KBM-7 (cell line): ENCODE data around the gene SLC6A16.
"Not testable (repeated sequence)": the region's sequence is repeated elsewhere in the genome, so short reads cannot be mapped to it uniquely, and the experiment has no call there.

Experiments used
- DNase-seq: peaks from one replicate; pipeline ENCODE4 v3.0.0-alpha.2; 2015
- in situ Hi-C: fragments of 300-500 bp; cut with MboI; formaldehyde crosslinking; loops from 2 replicates; pipeline ENCODE4 v1.14.3; 2020; ENCODE audit warnings: low sequenced_read_pairs, low pct_unique_long_range_greater_than_20kb, mixed read lengths

Gene SLC6A16

GRCh38 chr19:49289286-49289685, 35.7 kb downstream of the SLC6A16 start:
- in situ Hi-C loops, DNase-seq: not testable (repeated sequence)

- in situ Hi-C loops, DNase-seq: not testable (repeated sequence)
Measured at GRCh38 chr19:49288205-49288604, 36.8 kb downstream of the SLC6A16 start.

- in situ Hi-C loops: no loop called here
- no peak for DNase-seq
Measured at GRCh38 chr19:49287141-49287770, 37.7 kb downstream of the SLC6A16 start.

GRCh38 chr19:49282184-49282583, 42.8 kb downstream of the SLC6A16 start:
- DNase-seq: no peak
- in situ Hi-C loops: no loop called here

GRCh38 chr19:49272204-49272603, 52.8 kb downstream of the SLC6A16 start:
- in situ Hi-C loops: no loop called here

GRCh38 chr19:49271080-49271753, 53.8 kb downstream of the SLC6A16 start:
- DNase-seq: no peak
- in situ Hi-C loops: no loop called here

More at GRCh38 chr19:49272204-49272603, 52.8 kb downstream of the SLC6A16 start:
- no peak for DNase-seq

GRCh38 chr19:49266409-49266808, 58.6 kb downstream of the SLC6A16 start:
- in situ Hi-C loops: not testable (repeated sequence)

GRCh38 chr19:49264258-49264657, 60.7 kb downstream of the SLC6A16 start:
- in situ Hi-C loops: no loop called here
- no peak for DNase-seq

More at GRCh38 chr19:49266409-49266808, 58.6 kb downstream of the SLC6A16 start:
- peak; percentile 60 for DNase-seq

GRCh38 chr19:49261602-49262001, 63.4 kb downstream of the SLC6A16 start:
- no peak for DNase-seq
- in situ Hi-C loops: no loop called here

- DNase-seq: no peak
- in situ Hi-C loops: no loop called here
Measured at GRCh38 chr19:49256691-49257090, 68.3 kb downstream of the SLC6A16 start.

GRCh38 chr19:49255674-49256073, 69.3 kb downstream of the SLC6A16 start:
- DNase-seq: no peak
- in situ Hi-C loops: no loop called here

GRCh38 chr19:49249933-49250332, 75.1 kb downstream of the SLC6A16 start:
- in situ Hi-C loops: no loop called here
- no peak for DNase-seq

- in situ Hi-C loops: no loop called here
- no peak for DNase-seq
Measured at GRCh38 chr19:49247676-49248075, 77.3 kb downstream of the SLC6A16 start.

- DNase-seq: no peak
- in situ Hi-C loops: no loop called here
Measured at GRCh38 chr19:49244256-49244655, 80.7 kb downstream of the SLC6A16 start.

GRCh38 chr19:49243726-49244125, 81.3 kb downstream of the SLC6A16 start:
- in situ Hi-C loops: no loop called here
- DNase-seq: no peak

- in situ Hi-C loops: no loop called here
- DNase-seq: no peak
Measured at GRCh38 chr19:49243129-49243528, 81.9 kb downstream of the SLC6A16 start.

- no peak for DNase-seq
- in situ Hi-C loops: no loop called here
Measured at GRCh38 chr19:49241769-49242168, 83.2 kb downstream of the SLC6A16 start.
